GM21723 (cell line): ENCODE results near the gene TM4SF20.

Experiments
- ATAC-seq: cut with Tn5 transposase; IDR thresholded peaks from one replicate; pipeline ENCODE4 v1.9.1; 2021; ENCODE audit warnings: mild to moderate bottlenecking, moderate library complexity; ENCODE audit not compliant: unreplicated experiment

Gene TM4SF20

DNA sequence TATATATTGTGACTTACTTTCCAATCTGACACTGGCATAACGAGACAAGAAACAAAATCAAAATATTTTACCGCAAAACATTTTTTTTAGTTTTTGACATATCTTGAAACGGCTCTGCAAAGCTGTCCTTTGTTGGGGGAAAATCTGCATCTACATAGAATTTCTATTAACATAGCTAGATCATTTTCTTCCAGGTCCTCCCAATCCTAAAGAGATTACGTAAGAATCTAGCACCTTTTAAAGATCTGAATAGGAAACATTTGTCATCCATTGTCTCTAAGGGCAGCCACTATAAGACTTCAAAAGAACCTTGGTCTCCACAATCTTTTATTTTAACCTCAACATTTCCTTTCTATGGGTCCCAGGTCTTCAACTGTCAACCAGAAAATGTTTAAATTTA lies 55.3 kb downstream of the TM4SF20 start:
- ATAC-seq: no peak

DNA sequence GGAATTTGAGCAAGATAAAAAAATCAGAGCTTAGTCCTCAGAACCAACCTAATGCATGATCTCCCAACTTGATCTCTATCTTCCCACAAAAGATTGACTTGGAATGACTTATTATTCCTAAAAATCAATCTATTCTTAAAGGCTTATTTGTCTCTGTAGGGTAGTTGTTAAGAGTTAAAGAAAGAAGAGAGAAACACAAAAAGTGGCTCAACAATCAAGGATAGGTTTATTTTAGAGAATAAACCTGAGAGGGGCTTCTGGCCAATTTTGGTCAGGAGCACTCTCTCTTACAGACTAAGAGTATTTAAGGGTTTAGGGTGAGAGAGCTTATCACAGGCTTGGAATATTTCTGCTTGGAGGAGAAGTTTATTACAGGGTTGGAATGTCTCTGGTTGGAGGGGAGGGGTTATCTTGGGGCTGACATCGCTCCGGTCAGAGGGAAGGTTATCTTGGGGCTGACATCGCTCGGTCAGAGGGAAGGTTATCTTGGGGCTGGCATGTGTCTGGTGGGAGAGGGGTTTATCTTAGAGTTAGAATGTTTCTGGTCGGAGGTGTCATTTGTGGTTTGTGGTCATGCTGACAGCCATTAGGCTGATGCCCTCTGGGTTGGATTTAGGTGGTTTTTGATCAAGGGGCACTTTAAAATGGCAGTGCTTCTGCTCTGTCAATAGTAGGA lies 56.4 kb downstream of the TM4SF20 start:
- ATAC-seq: no peak

DNA sequence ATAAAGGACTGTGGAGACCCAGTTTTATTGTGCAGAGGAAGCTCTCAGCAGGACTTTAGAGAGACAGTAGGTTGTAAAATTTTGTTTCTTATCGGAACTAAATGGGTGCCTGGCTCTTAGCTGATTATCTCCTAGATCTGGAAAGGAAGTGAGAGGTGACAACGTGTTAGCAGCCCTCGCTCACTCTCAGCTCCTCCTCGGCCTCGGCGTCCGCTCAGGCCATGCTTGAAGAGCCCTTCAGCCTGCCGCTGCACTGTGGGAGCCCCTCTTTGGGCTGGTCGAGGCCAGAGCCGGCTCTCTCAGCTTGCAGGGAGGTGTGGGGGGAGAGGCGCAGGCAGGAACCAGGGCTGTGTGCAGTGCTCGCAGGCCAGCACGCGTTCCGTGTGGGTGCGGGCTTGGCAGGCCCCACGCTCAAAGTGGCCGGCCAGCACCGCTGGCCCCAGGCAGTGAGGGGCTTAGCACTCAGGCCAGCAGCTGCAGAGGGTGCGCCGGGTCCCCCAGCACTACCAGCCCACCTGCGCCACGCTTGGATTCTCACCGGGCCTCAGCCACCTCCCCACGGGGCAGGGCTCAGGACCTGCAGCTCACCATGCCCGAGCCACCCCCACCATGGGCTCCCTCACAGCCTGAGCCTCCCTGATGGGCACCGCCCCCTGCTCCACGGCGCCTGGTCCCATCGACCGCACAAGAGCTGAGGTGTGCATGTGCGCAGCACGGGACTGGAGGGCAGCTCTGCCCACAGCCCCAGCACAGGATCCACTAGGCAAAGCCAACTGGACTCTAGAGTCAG lies 58.6 kb downstream of the TM4SF20 start:
- no peak for ATAC-seq

DNA sequence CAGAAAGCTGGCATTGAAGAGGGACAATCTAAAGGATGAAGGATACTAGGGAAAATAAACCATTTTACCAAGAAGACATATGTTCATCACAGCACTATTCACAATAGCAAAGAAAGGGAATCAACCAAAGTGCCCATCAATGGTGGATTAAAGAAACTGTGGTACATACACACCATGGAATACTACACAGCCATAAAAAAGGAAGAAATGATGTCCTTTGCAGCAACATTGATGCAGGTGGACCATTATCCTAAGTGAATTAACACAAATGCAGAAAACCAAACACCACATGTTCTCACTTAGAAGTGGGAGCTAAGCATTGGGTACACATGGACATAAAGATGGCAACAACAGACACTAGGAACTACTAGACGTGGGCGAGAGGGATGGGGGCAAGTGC lies 61.3 kb downstream of the TM4SF20 start:
- ATAC-seq: no peak

DNA sequence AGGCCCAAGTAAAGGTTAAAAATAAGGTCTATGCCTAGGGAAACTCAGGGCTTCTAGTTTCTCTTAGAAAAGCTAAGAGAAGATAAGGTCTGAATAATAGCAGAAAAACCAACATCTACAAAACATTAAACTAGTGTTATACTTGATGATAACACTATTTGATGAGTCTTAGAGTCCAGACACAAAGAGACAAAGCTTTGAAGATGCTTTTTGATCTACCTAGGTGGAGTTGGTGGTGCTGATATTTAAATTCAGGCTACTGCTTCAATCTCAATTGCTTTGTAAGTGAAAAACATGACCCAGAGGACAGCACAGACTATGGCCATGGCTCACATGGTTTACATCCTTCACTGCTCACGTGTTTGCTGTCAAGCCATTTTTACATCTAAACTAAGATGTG lies 65.8 kb downstream of the TM4SF20 start:
- ATAC-seq: no peak

DNA sequence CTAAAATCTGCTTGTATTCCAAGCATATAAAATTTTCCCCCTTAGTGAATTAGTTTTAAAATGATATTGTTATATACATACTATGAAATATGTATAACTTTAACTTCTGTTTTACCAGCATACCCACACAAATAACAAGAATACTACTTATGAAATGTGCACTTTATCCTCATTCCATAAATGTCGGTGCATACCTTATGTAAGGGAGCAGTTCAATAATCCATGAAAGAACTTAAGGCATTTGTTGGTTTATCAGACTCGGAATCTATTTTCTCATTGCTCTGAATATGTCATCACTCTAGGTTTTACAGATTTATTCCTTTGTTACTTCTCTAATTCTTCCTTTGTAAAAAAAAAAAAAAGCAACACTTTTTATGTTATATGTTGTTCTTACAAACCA lies 66.5 kb downstream of the TM4SF20 start:
- ATAC-seq: no peak
